SKM-1 treated with dmso at 0.1 percent for 144 hours (cell line): ENCODE measurements around the gene WARS2.
"Not testable (repeated sequence)": the region's sequence is repeated elsewhere in the genome, so short reads cannot be mapped to it uniquely, and the experiment has no call there.

Experiments
- DNase-seq: peaks from one replicate; lab custom pipeline; 2025; ENCODE audit not compliant: unreplicated experiment; lab: John Stamatoyannopoulos, UW

The WARS2 gene

GRCh38 chr1:119139857-119140176, 636 bp downstream of the WARS2 start:
- no peak for DNase-seq

- no peak for DNase-seq
These were observed 1.1 kb downstream of the WARS2 start for GRCh38 chr1:119139403-119139802.

GRCh38 chr1:119136401-119136800, 4.1 kb downstream of the WARS2 start:
- no peak for DNase-seq

GRCh38 chr1:119133987-119134386, 6.5 kb downstream of the WARS2 start:
- no peak for DNase-seq

- no peak for DNase-seq
These were observed 8.3 kb downstream of the WARS2 start for GRCh38 chr1:119132179-119132578.

GRCh38 chr1:119125874-119126273, 14.6 kb downstream of the WARS2 start:
- no peak for DNase-seq

GRCh38 chr1:119124764-119125163, 15.7 kb downstream of the WARS2 start:
- no peak for DNase-seq

- not testable (repeated sequence) for DNase-seq
These were observed 18.6 kb downstream of the WARS2 start for GRCh38 chr1:119121872-119122271.

- DNase-seq, result no peak
These were observed 23.7 kb downstream of the WARS2 start for GRCh38 chr1:119116725-119117124.

- no peak for DNase-seq
These were observed 24.7 kb downstream of the WARS2 start for GRCh38 chr1:119115736-119116135.

- no peak for DNase-seq
These were observed 25.1 kb downstream of the WARS2 start for GRCh38 chr1:119115311-119115710.

GRCh38 chr1:119114786-119115185, 25.7 kb downstream of the WARS2 start:
- no peak for DNase-seq

GRCh38 chr1:119112791-119113190, 27.7 kb downstream of the WARS2 start:
- no peak for DNase-seq

- DNase-seq, result no peak
These were observed 28.2 kb downstream of the WARS2 start for GRCh38 chr1:119112244-119112643.

- no peak for DNase-seq
These were observed 31.5 kb downstream of the WARS2 start for GRCh38 chr1:119108988-119109387.

GRCh38 chr1:119103764-119104163, 36.7 kb downstream of the WARS2 start:
- DNase-seq, result no peak

- no peak for DNase-seq
These were observed 38.4 kb downstream of the WARS2 start for GRCh38 chr1:119102051-119102450.

- DNase-seq, result no peak
These were observed 38.9 kb downstream of the WARS2 start for GRCh38 chr1:119101563-119101962.

- no peak for DNase-seq
These were observed 40.7 kb downstream of the WARS2 start for GRCh38 chr1:119099775-119100174.

GRCh38 chr1:119097380-119097779, 43.1 kb downstream of the WARS2 start:
- no peak for DNase-seq

GRCh38 chr1:119093721-119094120, 46.7 kb downstream of the WARS2 start:
- DNase-seq, result no peak

GRCh38 chr1:119091618-119092017, 48.8 kb downstream of the WARS2 start:
- DNase-seq, result no peak

- no peak for DNase-seq
These were observed 50.2 kb downstream of the WARS2 start for GRCh38 chr1:119090250-119090649.

- DNase-seq, result no peak
These were observed 53.6 kb downstream of the WARS2 start for GRCh38 chr1:119086830-119087229.
